Measurements from ENCODE around the gene ATXN7L1.
"Not testable (repeated sequence)": the region's sequence is repeated elsewhere in the genome, so short reads cannot be mapped to it uniquely, and the experiment has no call there.

ATXN7L1 gene

DNA sequence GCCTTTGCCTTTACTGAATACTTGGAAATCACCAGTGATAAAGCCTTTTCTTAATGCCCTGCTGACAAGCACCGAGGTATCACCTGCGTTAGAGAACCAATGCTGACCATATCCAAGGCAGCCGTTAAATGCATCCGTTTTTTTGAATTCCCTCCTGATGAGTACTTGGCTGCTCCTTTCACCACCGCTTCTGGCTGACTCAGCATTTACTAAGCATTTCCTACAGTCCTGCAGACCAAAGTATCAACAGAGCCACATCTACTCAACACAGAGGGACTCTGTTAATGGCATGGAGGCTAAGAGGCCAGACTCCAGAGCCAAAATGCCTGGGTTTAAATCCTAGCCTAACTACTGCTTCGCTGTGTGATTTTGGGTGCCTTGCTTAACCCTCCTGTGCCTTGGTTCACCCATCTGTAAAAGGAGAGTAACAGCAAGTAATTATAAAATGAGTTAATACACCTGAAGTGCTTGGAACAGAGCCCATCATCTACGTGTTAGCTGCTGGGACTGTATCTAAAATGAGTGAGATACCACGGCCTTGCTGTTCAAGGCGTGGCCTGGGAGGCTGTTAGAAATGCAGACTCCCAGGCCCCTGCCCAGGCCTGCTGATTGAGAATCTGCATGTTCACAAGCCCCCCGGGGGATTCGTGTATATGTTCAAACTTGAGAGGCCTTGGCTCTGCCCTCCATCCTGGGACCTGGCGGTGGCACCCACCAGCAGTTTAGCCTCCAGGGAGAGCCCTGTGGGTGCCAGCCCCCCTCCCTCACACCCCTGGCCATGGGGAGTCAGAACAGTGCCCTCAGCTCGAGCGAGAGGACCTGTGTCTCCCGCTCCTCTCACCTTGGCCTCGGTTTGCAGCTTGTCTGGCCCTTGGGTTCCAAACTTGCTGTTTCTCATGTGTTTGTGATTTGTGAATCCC is 264.3 kb downstream of the ATXN7L1 start:
- DNase-seq (ENCODE audit: extremely low spot score) = no peak
- TF ChIP-seq, protein P1, sequence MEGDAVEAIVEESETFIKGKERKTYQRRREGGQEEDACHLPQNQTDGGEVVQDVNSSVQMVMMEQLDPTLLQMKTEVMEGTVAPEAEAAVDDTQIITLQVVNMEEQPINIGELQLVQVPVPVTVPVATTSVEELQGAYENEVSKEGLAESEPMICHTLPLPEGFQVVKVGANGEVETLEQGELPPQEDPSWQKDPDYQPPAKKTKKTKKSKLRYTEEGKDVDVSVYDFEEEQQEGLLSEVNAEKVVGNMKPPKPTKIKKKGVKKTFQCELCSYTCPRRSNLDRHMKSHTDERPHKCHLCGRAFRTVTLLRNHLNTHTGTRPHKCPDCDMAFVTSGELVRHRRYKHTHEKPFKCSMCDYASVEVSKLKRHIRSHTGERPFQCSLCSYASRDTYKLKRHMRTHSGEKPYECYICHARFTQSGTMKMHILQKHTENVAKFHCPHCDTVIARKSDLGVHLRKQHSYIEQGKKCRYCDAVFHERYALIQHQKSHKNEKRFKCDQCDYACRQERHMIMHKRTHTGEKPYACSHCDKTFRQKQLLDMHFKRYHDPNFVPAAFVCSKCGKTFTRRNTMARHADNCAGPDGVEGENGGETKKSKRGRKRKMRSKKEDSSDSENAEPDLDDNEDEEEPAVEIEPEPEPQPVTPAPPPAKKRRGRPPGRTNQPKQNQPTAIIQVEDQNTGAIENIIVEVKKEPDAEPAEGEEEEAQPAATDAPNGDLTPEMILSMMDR (IDR thresholded peaks at IDR 0.05; ENCODE audit: control extremely low read depth, extremely low read depth, low read depth, missing control alignments) = no peak
- ChIA-PET POLR2A (no interaction called here), CTCF (interaction anchor here (0.9 kb wide), 1 partner anchor 25 kb away, joined by 3 read pairs; no protein-coding TSS in a partner anchor)

DNA sequence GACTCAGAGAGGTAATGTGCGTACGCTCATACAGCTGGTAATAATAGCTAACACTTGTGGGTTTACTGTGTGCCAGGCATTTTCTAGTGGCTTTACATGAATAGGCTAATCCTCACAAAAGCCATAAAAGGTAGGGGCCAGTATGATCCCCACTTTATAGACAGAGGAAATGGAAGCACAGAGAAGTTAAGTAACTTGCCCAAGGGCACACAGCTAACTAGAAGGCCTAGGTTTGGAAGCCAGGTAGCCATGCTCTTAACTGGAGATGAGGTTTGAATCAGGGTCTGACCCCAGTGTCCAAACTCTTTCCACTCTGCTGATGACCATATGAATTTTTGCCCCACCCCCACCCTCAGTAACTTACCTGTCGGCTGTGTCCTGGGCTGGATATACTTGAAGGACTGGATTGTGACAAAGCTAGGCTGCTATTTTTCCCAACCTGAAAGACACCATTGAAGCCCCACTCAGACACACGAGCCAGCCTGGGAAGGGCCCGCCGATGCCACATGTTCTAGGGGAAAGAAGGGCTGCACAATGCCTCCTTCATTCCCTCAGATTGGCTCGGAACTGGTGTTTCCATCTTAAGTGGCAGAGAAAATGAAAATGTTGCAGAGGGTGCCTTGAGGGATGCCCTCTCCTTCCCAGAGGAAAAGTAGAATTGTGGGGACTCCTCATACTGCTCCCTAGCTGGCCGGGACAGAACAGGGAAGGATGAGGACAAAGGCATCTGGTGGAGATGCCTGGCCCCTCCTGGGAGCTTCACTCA is 266.1 kb downstream of the ATXN7L1 start:
- CTCF ChIA-PET = no interaction called here
- TF ChIP-seq, protein P1 (IDR thresholded peaks at IDR 0.05; ENCODE audit: control extremely low read depth, extremely low read depth, low read depth, missing control alignments) = no peak
- POLR2A ChIA-PET = no interaction called here
- no peak for DNase-seq (ENCODE audit: extremely low spot score)

DNA sequence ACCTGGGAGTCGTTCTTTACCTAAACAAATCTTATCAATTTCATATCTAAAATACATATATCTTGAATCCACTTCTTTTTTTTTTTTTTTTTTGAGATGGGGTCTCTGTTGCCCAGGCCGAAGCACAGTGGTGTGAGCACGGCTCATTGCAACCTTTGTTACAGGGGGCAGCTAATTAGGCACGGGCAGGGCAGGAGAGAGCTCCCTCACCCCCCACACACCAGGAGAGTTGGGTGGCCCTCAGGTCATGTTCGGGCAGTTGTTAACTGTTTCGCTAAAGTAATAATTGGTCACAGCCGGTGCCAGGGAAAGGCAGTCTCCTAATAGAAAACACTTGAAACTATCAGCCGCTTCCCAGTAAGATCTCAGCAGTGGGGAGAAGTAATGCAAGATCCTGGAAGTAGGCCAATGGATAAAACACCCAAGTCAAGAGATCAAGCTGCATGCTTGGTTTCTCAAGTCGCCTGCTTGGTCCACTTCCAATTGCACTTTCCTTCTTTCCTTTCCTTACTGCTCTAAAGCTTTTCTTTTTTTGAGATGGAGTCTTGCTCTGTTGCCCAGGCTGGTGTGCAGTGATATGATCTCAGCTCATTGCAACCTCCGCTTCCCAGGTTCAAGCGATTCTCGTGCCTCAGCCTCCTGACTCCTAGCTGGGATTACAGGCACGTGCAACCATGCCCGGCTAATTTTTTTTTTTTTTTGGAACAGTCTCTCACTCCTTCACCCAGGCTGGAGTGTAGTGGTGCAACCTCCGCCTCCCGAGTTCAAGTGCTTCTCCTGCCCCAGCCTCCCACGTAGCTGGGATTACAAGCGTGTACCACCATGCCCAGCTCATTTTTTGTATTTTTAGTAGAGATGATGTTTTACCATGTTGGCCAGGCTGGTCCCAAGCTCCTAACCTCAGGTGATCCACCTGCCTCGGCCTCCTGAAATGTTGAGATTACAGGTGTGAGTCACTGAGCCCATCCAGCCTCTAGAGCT is 273.8 kb downstream of the ATXN7L1 start:
- no peak for DNase-seq (ENCODE audit: extremely low spot score)
- POLR2A ChIA-PET = no interaction called here

DNA sequence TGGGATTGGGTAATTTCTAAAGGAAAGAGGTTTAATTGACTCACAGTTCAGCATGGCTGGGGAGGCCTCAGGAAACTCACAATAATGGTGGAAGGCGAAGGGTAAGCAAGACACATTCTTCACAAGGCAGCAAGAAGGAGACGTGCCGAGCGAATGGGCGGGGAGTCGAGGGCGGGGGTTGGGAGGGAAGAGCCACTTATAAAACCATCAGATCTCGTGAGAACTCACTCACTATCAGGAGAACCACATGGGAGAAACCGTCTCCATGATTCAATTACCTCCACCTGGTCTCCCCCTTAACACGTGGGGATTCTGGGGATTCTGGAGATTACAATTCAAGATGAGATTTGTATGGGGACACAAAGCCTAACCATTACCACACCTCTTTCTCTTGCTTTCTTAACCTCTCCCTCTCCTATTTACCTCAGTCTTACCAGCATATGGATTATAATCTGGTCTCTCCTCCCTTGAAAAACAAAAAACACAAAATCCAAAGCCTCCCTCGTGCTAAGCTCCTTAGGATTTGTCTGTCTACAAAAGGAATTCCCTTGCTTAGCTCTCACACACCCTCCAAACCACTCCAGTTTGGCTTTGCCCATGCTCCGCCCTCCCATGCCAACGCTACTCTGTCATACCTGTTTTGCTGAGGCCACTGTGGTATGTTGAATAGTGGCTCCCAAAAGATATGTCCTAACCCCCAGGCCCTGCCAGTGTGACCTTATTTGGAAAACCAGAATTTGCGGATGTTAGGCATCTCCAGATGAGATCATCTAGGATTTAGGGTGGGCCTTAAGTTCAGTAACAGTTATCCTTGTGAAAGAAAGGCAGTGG is 275.5 kb downstream of the ATXN7L1 start:
- CTCF ChIA-PET = interaction anchor here (1.4 to 1.8 kb wide), 2 partner anchors 12 to 56 kb away, joined by 3 to 8 read pairs; no protein-coding TSS in a partner anchor
- TF ChIP-seq, protein P1 (IDR thresholded peaks at IDR 0.05; ENCODE audit: control extremely low read depth, extremely low read depth, low read depth, missing control alignments) = no peak
- no peak for DNase-seq (ENCODE audit: extremely low spot score)
- POLR2A ChIA-PET = no interaction called here

More for the DNA sequence above, 273.8 kb downstream of the ATXN7L1 start:
- CTCF ChIA-PET = interaction anchor here (1.0 to 2.1 kb wide), 5 partner anchors 9 to 54 kb away, joined by 3 to 7 read pairs (median 4); no protein-coding TSS in a partner anchor
- TF ChIP-seq, protein P1 (IDR thresholded peaks at IDR 0.05; ENCODE audit: control extremely low read depth, extremely low read depth, low read depth, missing control alignments) = no peak

DNA sequence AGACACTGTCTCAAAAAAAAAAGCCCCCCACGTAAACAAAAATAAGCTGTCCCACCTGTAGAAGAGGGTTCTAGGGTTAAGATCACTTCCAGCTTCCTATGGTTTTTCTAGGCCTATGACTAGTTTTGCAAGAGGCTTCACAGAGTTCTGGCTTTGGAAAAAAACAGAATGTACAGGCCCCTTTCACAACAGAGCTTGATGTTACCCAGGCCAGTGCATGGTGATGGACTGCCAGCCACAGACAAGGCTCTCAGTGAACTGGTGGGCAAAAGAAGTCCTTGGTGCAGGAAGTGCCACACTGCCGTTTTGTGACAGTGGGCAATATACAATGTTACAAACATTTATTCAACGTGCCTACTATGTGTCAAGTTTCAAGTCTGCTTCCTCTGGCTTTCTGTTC is 276.8 kb downstream of the ATXN7L1 start:
- DNase-seq (ENCODE audit: extremely low spot score) = no peak
- CTCF ChIA-PET = interaction anchor here (1.3 to 1.8 kb wide), 2 partner anchors 11 to 13 kb away, joined by 3 to 8 read pairs; no protein-coding TSS in a partner anchor
- POLR2A ChIA-PET = interaction anchor here (0.6 kb wide), 1 partner anchor 659 kb away, joined by 4 read pairs; no protein-coding TSS in a partner anchor
- TF ChIP-seq, protein P1 (IDR thresholded peaks at IDR 0.05; ENCODE audit: control extremely low read depth, extremely low read depth, low read depth, missing control alignments) = no peak

DNA sequence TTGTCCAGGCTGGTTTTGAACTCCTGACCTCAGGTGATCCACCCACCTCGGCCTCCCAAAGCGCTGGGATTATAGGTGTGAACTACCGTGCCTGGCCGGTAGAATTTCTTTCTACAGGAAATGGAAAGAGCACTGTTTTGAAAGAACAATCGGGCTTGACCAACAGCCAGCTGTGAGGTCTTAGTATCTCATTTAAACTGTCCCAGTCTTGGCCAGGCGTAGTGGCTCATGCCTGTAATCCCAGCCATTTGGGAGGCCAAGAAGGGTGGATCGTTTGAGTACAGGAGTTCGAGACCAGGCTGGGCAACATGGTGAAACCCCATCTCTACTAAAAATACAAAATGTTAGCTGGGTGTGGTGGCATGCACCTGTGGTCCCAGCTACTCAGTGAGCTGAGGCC is 277.3 kb downstream of the ATXN7L1 start:
- POLR2A ChIA-PET = interaction anchor here (0.6 kb wide), 1 partner anchor 658 kb away, joined by 4 read pairs; no protein-coding TSS in a partner anchor
- CTCF ChIA-PET = interaction anchor here (1.3 to 1.8 kb wide), 2 partner anchors 10 to 13 kb away, joined by 3 to 8 read pairs; no protein-coding TSS in a partner anchor
- not testable (repeated sequence) for DNase-seq (ENCODE audit: extremely low spot score)

Data from GM10248 (cell line).